Stimulated activated CD8-positive, alpha-beta memory T cell treated with anti-CD3 and anti-CD28 coated beads, Interleukin-7, amount 100 ng/mL, for 1 hour (primary cell): ENCODE data around the gene FMR1NB.

Experiments used
- DNase-seq, 2 donors: peaks; one replicate each; pipeline ENCODE4 v3.0.0-alpha.2; 2020; ENCODE audit warnings: low read depth in 2 of 2

The FMR1NB gene

GRCh38 chrX:148069759-148070503 lies 88.8 kb downstream of the FMR1NB start:
- DNase-seq: no peak

- no peak for DNase-seq
These were observed 89.4 kb downstream of the FMR1NB start for GRCh38 chrX:148070504-148070877.
